H1 (cell line): ENCODE data around the gene GCAT. TPM values are rescaled to one million over a fixed set of nuclear protein-coding genes. Genes with fewer than 3 reads are reported as not detected.

Source experiments
- TAF1 ChIP-seq: IDR thresholded peaks from 2 replicates; pipeline ENCODE4 v1.6.1; 2011; ENCODE audit warnings: mild to moderate bottlenecking, low read depth, low read length
- polyA plus RNA-seq, 7 experiments: library from polyadenylated mRNA; depleted of rRNA in 3 of 7; stranded (reverse) in 5 of 7; unstranded in 2 of 7; fragments of >200 nt in 5 of 7; fragments of 200-250 nt in 2 of 7; gene quantifications; 1 replicate in 5 of 7; 2 replicates in 1 of 7; 4 replicates in 1 of 7; pipeline versions ENCODE4 v1.2.1 to v1.2.3, GENCODE V29; 2011 to 2013; ENCODE audit warnings: missing spikeins in 2 of 7, mixed read lengths in 2 of 7
- total RNA-seq: library from RNA; stranded (reverse); fragmentation: NEBNext Ultra II Directional; extraction: Animal tissue kit (Norgen Biotek cat#: 25700); gene quantifications from 2 replicates; pipeline ENCODE4 v1.2.1, GENCODE V29; 2021
- TF ChIP-seq, protein P1 (sequence below): IDR thresholded peaks from 2 replicates; pipeline ENCODE4 v1.6.1; 2011; ENCODE audit warnings: low read length, improper control_type of control experiment

The GCAT gene
- total and polyA plus RNA-seq, 2 of the 8 experiments (the other 6 are each of a cell fraction or from before 2014, with no cell fraction given): 24.3 to 47.5 TPM

GRCh38 chr22:37764622-37765021 is 43.1 kb upstream of the GCAT start (continued):
- TF ChIP-seq, protein P1, sequence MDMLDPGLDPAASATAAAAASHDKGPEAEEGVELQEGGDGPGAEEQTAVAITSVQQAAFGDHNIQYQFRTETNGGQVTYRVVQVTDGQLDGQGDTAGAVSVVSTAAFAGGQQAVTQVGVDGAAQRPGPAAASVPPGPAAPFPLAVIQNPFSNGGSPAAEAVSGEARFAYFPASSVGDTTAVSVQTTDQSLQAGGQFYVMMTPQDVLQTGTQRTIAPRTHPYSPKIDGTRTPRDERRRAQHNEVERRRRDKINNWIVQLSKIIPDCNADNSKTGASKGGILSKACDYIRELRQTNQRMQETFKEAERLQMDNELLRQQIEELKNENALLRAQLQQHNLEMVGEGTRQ: no peak
- TF ChIP-seq TAF1: no peak
